Endothelial cell of umbilical vein (primary cell): ENCODE data around the gene SLC38A9. TPM values are rescaled to one million over a fixed set of nuclear protein-coding genes. Genes with fewer than 3 reads are reported as not detected.

ENCODE experiments used
- BruUV-seq: library from RNA; stranded (reverse); fragments of 400-500 nt; replicated peaks from 2 replicates; lab custom pipeline; 2021; lab: Mats Ljungman, UMichigan
- CTCF ChIA-PET: fragments of 300-600, 350-600 bp; sonication (Branson Sonifier 250); formaldehyde crosslinking; loops from one replicate; lab custom pipeline; 2021; ENCODE audit warnings: antibody characterized with exemption, inconsistent platforms; lab: Charles Lee
- POLR2A ChIA-PET: fragments of 300-600, 350-600 bp; sonication (Branson Sonifier 250); formaldehyde crosslinking; loops from one replicate; lab custom pipeline; 2021; ENCODE audit warnings: antibody characterized with exemption, inconsistent platforms; lab: Charles Lee
- DNase-seq: peaks from one replicate; pipeline ENCODE4 v3.0.0-alpha.2; 2011; ENCODE audit warnings: low read depth, low spot score
- FAIRE-seq: peaks from 2 replicates; lab custom pipeline; 2011; peaks lifted over from hg19 to GRCh38; lab: Jason Lieb, UNC
- H2AFZ ChIP-seq: 2 replicates; pipeline ENCODE4 v1.6.0; 2012; ENCODE audit warnings: low read depth, low read length, control low read depth, inconsistent platforms
- H3K27ac ChIP-seq: 2 replicates; pipeline ENCODE4 v1.5.1; 2011; ENCODE audit warnings: low read depth, mild to moderate bottlenecking, control low read depth, low read length, moderate library complexity; ENCODE audit not compliant: insufficient read depth
- H3K27me3 ChIP-seq, 2 experiments: 2 replicates each; pipeline versions ENCODE4 v1.6.0 to v1.6.1; 2011; ENCODE audit warnings: low read length in 2 of 2, mixed read lengths in 1 of 2; ENCODE audit not compliant: control insufficient read depth in 2 of 2, insufficient read depth in 2 of 2
- H3K36me3 ChIP-seq, 2 experiments: 2 replicates in 1 of 2; 3 replicates in 1 of 2; pipeline ENCODE4 v1.5.1; 2011; ENCODE audit warnings: low read length in 2 of 2, mild to moderate bottlenecking in 1 of 2, moderate library complexity in 1 of 2; ENCODE audit not compliant: control insufficient read depth in 2 of 2, insufficient read depth in 2 of 2; ENCODE audit errors: extremely low read depth in 1 of 2
- H3K4me1 ChIP-seq: 3 replicates; pipeline ENCODE4 v1.5.1; 2011; ENCODE audit warnings: mild to moderate bottlenecking, low read length; ENCODE audit not compliant: control insufficient read depth, insufficient read depth; ENCODE audit errors: extremely low read depth
- H3K4me2 ChIP-seq: 2 replicates; pipeline ENCODE4 v1.6.1; 2011; ENCODE audit warnings: low read length, control low read depth, mixed read lengths; ENCODE audit not compliant: insufficient read depth
- H3K4me3 ChIP-seq, 3 experiments: fragments of 200-600 bp in 1 of 3; sonication (generic), shearing (Covaris generic) in 1 of 3; replicated peaks in 1 of 3; 2 replicates each; pipeline ENCODE4 v1.5.1; 2011 to 2016; ENCODE audit warnings: control low read depth in 3 of 3, low read length in 3 of 3, mild to moderate bottlenecking in 2 of 3, inconsistent platforms in 1 of 3, low read depth in 1 of 3, moderate library complexity in 1 of 3; ENCODE audit not compliant: insufficient read depth in 1 of 3
- H3K79me2 ChIP-seq: 2 replicates; pipeline ENCODE4 v1.6.0; 2012; ENCODE audit warnings: low read length, inconsistent platforms; ENCODE audit not compliant: control insufficient read depth, insufficient read depth
- H3K9ac ChIP-seq: replicated peaks from 2 replicates; pipeline ENCODE3; 2011; ENCODE audit warnings: low read length, control low read depth; ENCODE audit not compliant: insufficient read depth; ENCODE audit errors: extremely low read depth
- H3K9me1 ChIP-seq: replicated peaks from 3 replicates; pipeline ENCODE4 v1.6.0; 2011; ENCODE audit warnings: mild to moderate bottlenecking, low read length; ENCODE audit not compliant: control insufficient read depth, insufficient read depth; ENCODE audit errors: extremely low read depth
- H3K9me3 ChIP-seq: replicated peaks from 2 replicates; pipeline ENCODE4 v1.5.1; 2012; ENCODE audit warnings: low read length, inconsistent platforms; ENCODE audit not compliant: control insufficient read depth, insufficient read depth
- H4K20me1 ChIP-seq: replicated peaks from 2 replicates; pipeline ENCODE3; 2011; ENCODE audit warnings: mild to moderate bottlenecking, low read length; ENCODE audit not compliant: control insufficient read depth, insufficient read depth; ENCODE audit errors: extremely low read depth
- CTCF ChIP-seq, 2 donors: IDR thresholded peaks; 1 replicate in 1 of 2; 2 replicates in 1 of 2; pipeline ENCODE4 v1.5.1; 2011; ENCODE audit warnings: low read length in 2 of 2, mild to moderate bottlenecking in 2 of 2, moderate library complexity in 2 of 2, control low read depth in 1 of 2, inconsistent platforms in 1 of 2, low read depth in 1 of 2; ENCODE audit not compliant: insufficient read depth in 1 of 2; ENCODE audit errors: extremely low read depth in 1 of 2
- EZH2 ChIP-seq: IDR thresholded peaks from 2 replicates; pipeline ENCODE4 v1.6.1; 2012; ENCODE audit warnings: borderline replicate concordance, low read depth, mild to moderate bottlenecking, moderate library complexity, low read length, inconsistent platforms; ENCODE audit not compliant: severe bottlenecking
- FOS ChIP-seq: IDR thresholded peaks from 2 replicates; pipeline ENCODE4 v1.6.1; 2011; ENCODE audit warnings: mild to moderate bottlenecking, low read length, moderate library complexity, borderline replicate concordance; ENCODE audit not compliant: insufficient read depth
- GATA2 ChIP-seq: IDR thresholded peaks from 2 replicates; pipeline ENCODE4 v1.7.0; 2011; ENCODE audit warnings: low read depth, mild to moderate bottlenecking, moderate library complexity, mixed read lengths, low read length; ENCODE audit not compliant: insufficient read length, insufficient read depth
- JUN ChIP-seq: IDR thresholded peaks from 2 replicates; pipeline ENCODE4 v1.6.1; 2011; ENCODE audit warnings: borderline replicate concordance, low read depth; ENCODE audit not compliant: insufficient read length, insufficient read depth
- MAX ChIP-seq: IDR thresholded peaks from 2 replicates; pipeline ENCODE4 v1.6.1; 2011; ENCODE audit not compliant: insufficient read depth, insufficient read length
- MYC ChIP-seq: IDR thresholded peaks from one replicate; pipeline ENCODE4 v1.6.1; 2011; ENCODE audit warnings: mild to moderate bottlenecking, low read depth, low read length
- POLR2A ChIP-seq: IDR thresholded peaks from 2 replicates; pipeline ENCODE4 v1.6.1; 2012; ENCODE audit warnings: low read depth, mild to moderate bottlenecking, control low read depth, low read length
- POLR2AphosphoS5 ChIP-seq: IDR thresholded peaks from 2 replicates; pipeline ENCODE4 v1.6.1; 2012; ENCODE audit warnings: low read depth, mild to moderate bottlenecking, control low read depth, low read length, moderate library complexity; ENCODE audit not compliant: insufficient read depth
- dilution Hi-C: fragments of 300-500 bp; cut with MboI; formaldehyde crosslinking; loops from one replicate; pipeline ENCODE4 v1.15.0; 2019; ENCODE audit warnings: low sequenced_read_pairs; ENCODE audit not compliant: extremely low pct_ligation_motif_present
- intact Hi-C: fragments of 100-400 bp; cut with micrococcal nuclease; formaldehyde crosslinking; loops from one replicate; pipeline ENCODE4 v1.10.0; 2022
- polyA plus RNA-seq, 4 experiments: library from polyadenylated mRNA; depleted of rRNA in 3 of 4; stranded (reverse) in 3 of 4; unstranded in 1 of 4; fragments of >200 nt; gene quantifications; 2 replicates each; pipeline versions ENCODE4 v1.2.1 to v1.2.3, GENCODE V29; 2011 to 2012; ENCODE audit warnings: missing spikeins in 1 of 4
- total RNA-seq: library from RNA; stranded (reverse); gene quantifications from 2 replicates; pipeline ENCODE4 v1.2.3, GENCODE V29; 2021

The SLC38A9 gene
- total and polyA plus RNA-seq, 2 donors (not counting 3 experiments of a cell fraction or from before 2014, with no cell fraction given): 14.1 to 24.9 TPM

- Histone ChIP-seq H3K27me3 (no peaks in the 10 kb centered on the region), H3K79me2 (peaks cover 4% of the 10 kb centered on the region), H3K9ac (no peak overlapping the region), H3K36me3 (no peaks in the 10 kb centered on the region), H3K9me3 (no peaks in the 10 kb centered on the region), H3K9me1 (no peaks in the 10 kb centered on the region), H3K4me3 (no peak overlapping the region), H3K27ac (no peak overlapping the region), H4K20me1 (no peaks in the 10 kb centered on the region), H2AFZ (no peak overlapping the region), H3K4me2 (no peak overlapping the region), H3K4me1 (peaks cover 9% of the 10 kb centered on the region)
- TF ChIP-seq MYC (no peak), POLR2AphosphoS5 (no peak), EZH2 (no peak), POLR2A (no peak), MAX (no peak), JUN (no peak), GATA2 (no peak), FOS (no peak), CTCF (IDR thresholded peaks at IDR 0.05; ENCODE audit: extremely low read depth in 1 of 2, insufficient read depth in 1 of 2, low read depth in 1 of 2, low read length in 2 of 2) (no peak)
- POLR2A ChIA-PET: interaction anchor here (0.7 kb wide), 1 partner anchor 476 kb away, joined by 4 read pairs; no protein-coding TSS in a partner anchor
- DNase-seq (no peak), FAIRE-seq (no peak)
- CTCF ChIA-PET: interaction anchor here (2.2 kb wide), 1 partner anchor 22 kb away, joined by 5 read pairs; no protein-coding TSS in a partner anchor
- dilution Hi-C loops: no loop called here
- no TSS peak for BruUV-seq
- intact Hi-C loops: loop anchor here (5.0 kb wide), 2 partner anchors 153 to 488 kb away; no protein-coding TSS in a partner anchor
Measured at GRCh38 chr5:55713871-55714270, 1.7 kb upstream of the SLC38A9 start.
